HG02840 (cell line): ENCODE measurements around the gene CD2AP.

Experiments used
- ATAC-seq: cut with Tn5 transposase; IDR thresholded peaks from one replicate; pipeline ENCODE4 v1.9.1; 2021; ENCODE audit warnings: mild to moderate bottlenecking, moderate library complexity, moderate number of reproducible peaks; ENCODE audit not compliant: unreplicated experiment, low FRiP score

Gene CD2AP

GRCh38 chr6:47495207-47495606 is 17.6 kb downstream of the CD2AP start:
- no peak for ATAC-seq

DNA sequence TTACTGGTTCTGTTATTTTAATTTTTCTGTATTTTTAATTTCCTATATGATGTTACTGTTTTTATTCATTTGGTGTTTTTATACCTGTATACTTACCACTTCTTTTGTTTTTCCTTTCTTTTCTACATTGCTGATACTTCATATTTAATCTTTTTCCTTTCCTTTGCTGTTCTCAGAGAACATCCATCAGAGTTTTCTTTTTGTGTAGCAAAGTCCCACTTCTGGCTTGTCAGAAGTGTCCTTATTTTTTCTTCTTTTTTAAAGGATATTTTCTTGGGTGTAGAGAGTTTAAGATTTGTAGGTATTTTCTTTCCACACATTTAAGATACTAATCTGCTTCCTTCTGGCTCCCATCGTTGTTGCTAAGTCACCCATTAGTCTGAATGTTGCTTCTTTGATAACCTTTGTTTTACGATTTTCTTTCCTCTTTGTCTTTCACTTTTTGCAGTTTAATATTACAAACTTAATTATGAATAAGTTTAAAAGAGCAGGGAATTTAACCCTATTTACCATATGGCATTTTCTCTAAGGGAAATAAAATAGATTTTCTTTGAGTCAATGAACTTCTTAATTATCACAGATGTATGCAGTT is 18.5 kb downstream of the CD2AP start:
- ATAC-seq: no peak

DNA sequence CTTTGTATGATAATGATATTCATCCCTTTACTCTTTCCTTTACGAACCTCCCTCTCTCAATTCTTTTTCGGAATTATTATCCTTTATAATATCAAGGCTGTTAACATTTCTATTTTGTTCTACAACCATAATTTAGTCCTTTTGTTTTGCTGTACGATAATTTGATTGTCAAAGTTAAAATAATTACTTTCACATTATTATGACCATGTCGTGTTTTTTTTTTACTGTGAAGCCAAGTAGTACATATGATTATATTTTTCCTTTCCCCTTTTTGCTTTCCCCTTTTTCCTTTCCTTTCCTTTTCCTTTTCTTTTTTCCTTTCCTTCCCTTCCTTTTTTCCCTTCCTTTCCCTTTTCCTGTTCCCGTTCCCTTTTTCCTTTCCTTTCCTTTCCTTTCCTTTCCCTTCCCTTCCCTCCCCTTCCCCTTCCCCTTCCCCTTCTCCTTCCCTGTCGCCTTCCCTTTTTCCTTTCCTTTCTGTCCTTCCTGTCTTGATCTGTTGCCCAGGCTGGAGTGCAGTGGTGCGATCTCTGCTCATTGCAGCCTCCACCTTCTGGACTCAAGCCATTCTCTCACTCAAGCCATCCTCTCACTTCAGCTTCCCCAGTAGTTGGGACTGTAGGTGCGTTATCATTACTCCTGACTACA is 19.5 kb downstream of the CD2AP start:
- no peak for ATAC-seq

GRCh38 chr6:47502920-47503319 is 25.3 kb downstream of the CD2AP start:
- ATAC-seq: no peak

- no peak for ATAC-seq
Observed at GRCh38 chr6:47509937-47510336, 32.3 kb downstream of the CD2AP start.

DNA sequence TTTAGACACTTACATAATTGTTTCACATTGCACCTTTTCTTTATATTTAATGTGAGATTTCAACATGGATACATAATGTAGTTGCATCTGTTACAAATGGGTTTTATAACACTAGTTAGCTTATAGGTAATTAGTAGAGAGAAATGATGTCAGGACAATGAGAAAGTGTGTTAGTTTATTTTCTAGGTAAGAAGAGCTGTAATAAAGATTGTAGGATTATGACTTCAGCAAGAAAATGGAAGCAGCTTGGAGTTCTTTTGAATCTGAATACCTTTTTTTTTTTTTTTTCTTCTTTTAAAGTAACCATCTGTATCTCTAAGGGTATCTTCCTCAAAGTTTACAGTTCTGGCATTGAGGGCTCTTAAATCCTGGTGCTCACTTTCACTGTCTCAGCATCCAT is 35.3 kb downstream of the CD2AP start:
- no peak for ATAC-seq

- no peak for ATAC-seq
Observed at GRCh38 chr6:47519279-47519678, 41.7 kb downstream of the CD2AP start.

- no peak for ATAC-seq
Observed at GRCh38 chr6:47520282-47520681, 42.7 kb downstream of the CD2AP start.

GRCh38 chr6:47521961-47522360 is 44.4 kb downstream of the CD2AP start:
- ATAC-seq: no peak

DNA sequence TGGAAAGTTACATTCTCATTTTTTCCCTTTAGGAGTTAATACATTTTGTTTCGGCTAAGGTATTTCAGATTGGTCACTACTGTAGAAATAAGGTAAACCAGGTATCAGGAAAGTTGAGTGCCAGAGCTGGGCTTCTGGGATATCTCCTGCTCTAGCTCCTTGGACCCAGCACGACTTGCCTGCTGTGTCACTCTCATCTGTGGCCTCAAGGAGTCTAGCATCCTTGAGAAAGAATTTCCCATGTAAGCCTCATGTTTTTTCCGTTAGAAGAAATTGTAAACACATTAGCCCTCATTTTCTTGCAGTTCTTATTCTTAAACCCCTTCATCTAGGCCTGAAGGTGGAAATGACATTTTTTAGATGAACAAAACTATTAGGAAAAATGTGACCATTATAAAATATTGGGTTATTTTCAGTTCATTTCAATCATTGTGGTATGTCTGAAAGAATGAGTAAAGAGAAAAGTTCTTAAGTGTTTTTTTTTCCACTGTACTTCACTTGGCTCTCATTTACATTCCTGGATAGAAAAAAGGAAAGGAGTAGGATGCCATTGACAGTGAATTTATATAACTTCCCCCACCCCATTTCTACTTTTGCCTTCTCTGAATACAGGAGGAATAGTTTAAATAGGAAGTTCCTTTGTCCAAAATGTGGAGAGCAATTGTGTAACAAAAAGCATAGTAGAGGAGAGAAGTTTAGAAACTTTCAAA is 46.7 kb downstream of the CD2AP start:
- ATAC-seq: no peak

- ATAC-seq: no peak
Observed at GRCh38 chr6:47525330-47526057, 47.9 kb downstream of the CD2AP start.

GRCh38 chr6:47527274-47527673 is 49.7 kb downstream of the CD2AP start:
- ATAC-seq: no peak

DNA sequence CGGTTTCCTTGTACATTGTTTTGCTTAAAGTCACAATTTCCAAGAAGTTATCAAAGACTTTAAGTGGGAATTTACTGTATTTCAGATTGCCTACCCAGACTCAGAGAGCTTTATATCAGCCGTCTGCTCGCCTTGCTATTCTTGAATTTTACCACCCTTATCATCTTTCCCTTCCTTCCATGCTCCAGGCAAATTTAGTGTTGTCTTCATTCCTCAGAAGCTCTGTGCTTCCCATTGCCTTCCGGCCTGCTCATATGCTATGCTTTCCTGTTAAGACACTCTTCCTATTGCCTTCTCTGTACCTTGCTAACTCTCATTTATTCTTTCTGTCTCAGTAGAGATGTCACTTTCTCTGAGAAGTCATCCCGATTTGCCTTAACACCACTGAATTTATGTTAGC is 52.1 kb downstream of the CD2AP start:
- ATAC-seq: no peak

- no peak for ATAC-seq
Observed at GRCh38 chr6:47532981-47533585, 55.5 kb downstream of the CD2AP start.

DNA sequence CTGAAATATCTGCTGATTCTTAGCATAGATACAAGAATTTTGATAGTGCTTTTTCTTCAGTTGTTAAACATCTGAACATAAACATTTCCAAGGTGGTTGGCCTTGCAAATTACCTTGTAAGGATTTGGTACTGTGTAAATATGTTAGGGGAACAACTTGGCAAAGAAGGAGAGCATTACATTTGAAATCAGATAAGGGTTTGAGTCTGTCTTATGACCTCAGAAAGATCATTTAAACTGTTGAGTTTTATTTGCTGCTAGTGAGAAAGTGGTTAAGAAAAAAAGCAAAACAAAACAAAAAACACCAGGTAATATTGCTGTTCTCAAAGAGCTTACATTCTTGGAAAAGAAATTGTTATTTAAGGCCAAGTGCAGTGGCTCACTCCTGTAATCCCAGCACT is 56.5 kb downstream of the CD2AP start:
- ATAC-seq: no peak

GRCh38 chr6:47535316-47536225 is 58.0 kb downstream of the CD2AP start:
- no peak for ATAC-seq

DNA sequence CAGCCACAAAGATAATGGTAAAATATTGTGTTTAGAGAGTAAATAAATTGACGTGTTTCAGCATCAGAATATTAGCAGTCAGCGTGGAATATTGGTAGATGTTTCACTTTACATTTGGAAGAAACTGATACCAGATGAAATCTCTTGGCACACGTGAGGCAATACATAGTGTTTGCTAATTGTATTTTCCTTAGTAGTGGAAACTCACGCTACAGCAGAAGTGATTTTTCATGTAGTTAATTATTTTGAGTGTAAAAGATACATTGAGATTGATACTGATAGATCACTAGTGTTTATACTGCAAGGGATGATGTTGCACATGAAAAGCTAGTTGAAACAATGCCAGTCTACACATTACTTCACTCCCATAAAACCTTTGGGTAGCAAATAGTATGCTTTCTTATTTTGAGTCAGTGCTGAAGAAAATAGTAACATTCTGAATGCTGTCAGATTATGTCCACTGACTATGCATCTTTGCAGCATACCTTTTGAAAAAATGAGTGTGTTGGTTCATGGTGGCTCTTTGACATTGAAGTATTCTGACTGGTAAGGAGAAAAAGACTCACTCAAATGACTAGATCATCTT is 59.3 kb downstream of the CD2AP start:
- ATAC-seq: no peak

DNA sequence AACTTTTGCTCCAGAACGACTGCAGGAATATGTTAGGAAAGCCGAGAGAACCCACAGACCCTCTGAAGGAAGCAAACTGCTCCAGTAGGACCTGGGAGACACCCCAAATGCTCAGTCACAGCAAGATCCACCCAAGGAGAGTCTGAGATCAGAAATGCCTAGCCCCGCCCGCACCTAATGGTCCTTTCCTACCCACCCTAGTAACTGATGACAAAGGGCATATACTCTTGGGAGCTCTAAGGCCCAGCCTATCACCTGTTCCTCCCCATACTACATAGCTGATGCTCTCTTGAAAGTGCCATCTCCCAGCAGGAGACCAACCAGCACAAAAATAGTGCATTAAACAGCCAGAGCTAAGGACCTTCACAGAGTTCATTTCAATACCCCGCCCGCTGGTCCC is 67.6 kb downstream of the CD2AP start:
- ATAC-seq: no peak

DNA sequence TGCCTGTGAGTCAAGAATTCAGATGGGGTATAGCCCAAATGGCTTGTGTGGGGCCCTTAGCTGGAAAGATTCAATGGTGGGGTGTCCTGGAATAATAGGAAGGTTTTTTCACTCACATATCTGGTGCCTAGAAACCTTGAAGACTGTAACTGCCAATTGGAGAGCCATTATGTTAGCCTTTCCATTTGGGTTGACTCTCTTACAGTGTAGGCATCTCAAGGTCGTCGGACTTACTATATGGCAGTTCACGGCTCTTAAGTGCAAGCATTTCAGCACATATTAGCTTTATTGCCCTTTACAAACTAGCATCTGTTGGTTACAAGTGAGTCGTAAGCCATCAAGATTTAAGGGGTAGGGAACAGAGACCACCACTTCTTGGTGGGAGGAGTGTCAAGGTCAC is 74.1 kb downstream of the CD2AP start:
- ATAC-seq: no peak

GRCh38 chr6:47552319-47552718 is 74.7 kb downstream of the CD2AP start:
- no peak for ATAC-seq
